GM18507 (cell line): ENCODE data around the gene AGPAT2.

Experiments
- DNase-seq: peaks from one replicate; pipeline ENCODE4 v3.0.0; 2011; ENCODE audit warnings: low read depth; ENCODE audit not compliant: insufficient read length; ENCODE audit errors: extremely low spot score
- FAIRE-seq: peaks from 2 replicates; lab custom pipeline; 2011; peaks lifted over from hg19 to GRCh38; lab: Jason Lieb, UNC

AGPAT2 gene

GRCh38 chr9:136691316-136692184 lies 4.3 kb upstream of the AGPAT2 start:
- FAIRE-seq = no peak
- DNase-seq = no peak

GRCh38 chr9:136690806-136691261 lies 3.6 kb upstream of the AGPAT2 start:
- no peak for FAIRE-seq
- DNase-seq = no peak

GRCh38 chr9:136690104-136690805 lies 3.0 kb upstream of the AGPAT2 start:
- DNase-seq = no peak
- no peak for FAIRE-seq

- no peak for DNase-seq
- no peak for FAIRE-seq
These were observed 1.8 kb upstream of the AGPAT2 start for GRCh38 chr9:136689108-136689460.

GRCh38 chr9:136688274-136689107 lies 1.2 kb upstream of the AGPAT2 start:
- no peak for DNase-seq
- peak; percentile 75 for FAIRE-seq

- DNase-seq (no peak), FAIRE-seq (no peak)
These were observed 515 bp upstream of the AGPAT2 start for GRCh38 chr9:136687721-136688223.

- DNase-seq (no peak), FAIRE-seq (no peak)
These were observed 793 bp downstream of the AGPAT2 start for GRCh38 chr9:136686534-136686793.

- no peak for DNase-seq
- FAIRE-seq = no peak
These were observed 1.3 kb downstream of the AGPAT2 start for GRCh38 chr9:136685790-136686533.

- DNase-seq = no peak
These were observed 2.0 kb downstream of the AGPAT2 start for GRCh38 chr9:136685216-136685615.

GRCh38 chr9:136684799-136685198 lies 2.5 kb downstream of the AGPAT2 start:
- FAIRE-seq = no peak

More at GRCh38 chr9:136685216-136685615, 2.0 kb downstream of the AGPAT2 start:
- FAIRE-seq = no peak

GRCh38 chr9:136684339-136684738 lies 2.9 kb downstream of the AGPAT2 start:
- DNase-seq (no peak), FAIRE-seq (no peak)

More at GRCh38 chr9:136684799-136685198, 2.5 kb downstream of the AGPAT2 start:
- DNase-seq = no peak

- FAIRE-seq = no peak
- no peak for DNase-seq
These were observed 3.5 kb downstream of the AGPAT2 start for GRCh38 chr9:136683755-136684154.

- no peak for DNase-seq
- FAIRE-seq = no peak
These were observed 4.0 kb downstream of the AGPAT2 start for GRCh38 chr9:136683173-136683745.

- no peak for FAIRE-seq
- no peak for DNase-seq
These were observed 4.5 kb downstream of the AGPAT2 start for GRCh38 chr9:136682710-136683109.

- FAIRE-seq = no peak
- no peak for DNase-seq
These were observed 5.1 kb downstream of the AGPAT2 start for GRCh38 chr9:136681945-136682699.

- FAIRE-seq (no peak), DNase-seq (no peak)
These were observed 6.2 kb downstream of the AGPAT2 start for GRCh38 chr9:136681029-136681428.

- FAIRE-seq (no peak), DNase-seq (no peak)
These were observed 7.8 kb downstream of the AGPAT2 start for GRCh38 chr9:136679431-136679941.

GRCh38 chr9:136678624-136679023 lies 8.6 kb downstream of the AGPAT2 start:
- FAIRE-seq = no peak

More at GRCh38 chr9:136678624-136679023, 8.6 kb downstream of the AGPAT2 start:
- no peak for DNase-seq
